ENCODE results near the gene MON1B. TPM values are rescaled to one million over a fixed set of nuclear protein-coding genes. Genes with fewer than 3 reads are reported as not detected.

MON1B gene
- total and polyA plus RNA-seq, 8 donors = 9.1 to 48.7 (median 22.7) TPM

Other genes with a start within 250 kb of the MON1B start
- gene SYCE1L, start 8.2 kb downstream of the MON1B start, total RNA-seq = 10 to 100 TPM in 1 of 5 donors, not detected in 4; 92.4 TPM
- gene SYCE1L, start 8.2 kb downstream of the MON1B start, polyA plus RNA-seq = 1 to 10 TPM; 3.4 to 6.0 (median 5.0) TPM
- 1 to 10 TPM in 1 of 5 donors, under 1 TPM in 1, not detected in 3; 0.55 to 7.0 TPM for gene ADAMTS18, start 243.8 kb downstream of the MON1B start, total RNA-seq
- gene ADAMTS18, start 243.8 kb downstream of the MON1B start, polyA plus RNA-seq = not detected